Activated CD4-positive, CD25-positive, alpha-beta regulatory T cell treated with anti-CD3 and anti-CD28 coated beads, Interleukin-2, amount 50 U/mL, for 16 hours (primary cell): ENCODE measurements around the gene C11orf71.

Source experiments
- DNase-seq: peaks from one replicate; pipeline ENCODE4 v3.0.0-alpha.2; 2020; ENCODE audit warnings: low read depth, low spot score

C11orf71 gene

DNA sequence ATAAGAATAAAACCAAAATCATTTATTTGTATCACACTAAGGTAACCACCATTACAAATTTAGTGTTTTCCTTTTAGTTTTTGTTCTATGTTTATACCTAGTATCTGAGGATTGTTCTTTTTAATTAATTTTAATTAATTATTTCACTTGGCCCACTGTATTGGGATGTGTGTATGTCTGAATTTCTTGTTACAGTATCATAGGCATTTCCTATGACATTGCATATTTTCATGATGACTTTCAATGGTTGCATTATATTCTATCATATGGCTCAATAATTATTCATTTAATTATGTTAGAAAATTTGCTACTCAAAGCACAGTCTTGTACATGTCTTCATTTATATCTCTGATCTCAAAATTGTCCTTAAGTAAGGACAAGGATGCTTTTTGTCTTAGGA lies 41.0 kb downstream of the C11orf71 start:
- DNase-seq: no peak

DNA sequence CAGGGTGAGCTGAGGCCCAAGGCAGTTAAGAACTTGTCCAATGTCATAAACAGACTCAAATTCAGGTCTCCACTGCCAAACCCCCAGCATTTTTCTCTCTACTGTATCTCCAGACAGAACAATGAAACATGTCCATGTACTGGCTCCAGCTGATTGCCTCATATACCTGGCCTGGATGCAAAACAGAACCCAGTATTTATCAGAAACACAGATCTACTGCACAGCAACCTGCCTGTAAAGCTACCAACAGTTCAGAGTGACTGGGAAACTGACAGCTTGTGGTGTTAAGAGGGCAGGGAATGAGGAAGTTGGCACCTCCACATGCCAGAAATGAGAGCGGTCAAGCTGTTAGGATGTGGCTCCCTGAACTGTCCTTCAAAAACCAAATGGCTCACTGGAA lies 41.6 kb downstream of the C11orf71 start:
- no peak for DNase-seq

DNA sequence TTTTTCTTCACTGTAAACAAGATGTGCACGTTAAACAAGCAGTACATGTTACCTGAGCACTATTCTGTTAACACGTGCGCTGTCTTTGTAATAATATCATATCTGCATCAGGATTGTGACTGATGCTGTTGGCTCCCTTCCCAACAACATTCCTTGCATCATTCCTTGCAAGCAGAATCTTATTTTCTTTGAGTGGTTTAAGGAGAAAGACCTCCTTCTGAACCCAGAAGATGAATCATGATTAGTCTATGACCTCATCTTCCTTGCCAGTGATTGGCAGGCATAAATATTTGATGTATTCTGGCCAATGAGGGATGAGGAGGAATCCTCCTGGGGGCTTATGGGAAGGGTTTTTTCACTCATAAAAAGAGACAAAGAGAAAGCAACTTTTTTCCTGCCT lies 46.2 kb downstream of the C11orf71 start:
- DNase-seq: no peak

- no peak for DNase-seq
These were observed 46.9 kb downstream of the C11orf71 start for GRCh38 chr11:114353443-114353842.

DNA sequence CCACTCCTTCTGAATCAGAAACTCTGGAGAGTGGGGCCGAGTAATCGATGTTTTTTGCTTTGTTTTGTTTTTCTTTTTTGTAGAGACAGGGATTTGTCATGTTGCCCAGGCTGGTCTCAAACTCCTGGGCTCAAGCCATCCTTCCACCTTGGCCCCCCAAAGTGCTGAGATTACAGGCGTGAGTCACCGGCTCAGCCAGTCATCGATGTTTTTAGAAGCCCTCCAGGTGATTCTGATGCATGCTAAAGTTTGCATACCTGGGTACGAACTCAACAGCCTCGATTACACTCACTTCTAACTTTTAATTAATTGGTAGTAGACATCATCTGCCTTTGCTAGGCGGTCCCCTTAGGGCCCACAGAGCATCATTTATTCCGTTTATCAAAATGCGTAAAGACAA lies 50.3 kb downstream of the C11orf71 start:
- DNase-seq: no peak
